Myocyte (in vitro differentiated cells): ENCODE results near the gene PHEX. TPM values are rescaled to one million over a fixed set of nuclear protein-coding genes. Genes with fewer than 3 reads are reported as not detected.

Source experiments
- DNase-seq: peaks from one replicate; pipeline ENCODE4 v3.0.0-alpha.2; 2012; ENCODE audit warnings: low read depth
- total RNA-seq: library from RNA; depleted of rRNA; stranded (reverse); fragments of >200 nt; gene quantifications from 2 replicates; pipeline ENCODE4 v1.2.3, GENCODE V29; 2014

Gene PHEX
- total RNA-seq, 1 donor from 2014 or later, result 0.13 TPM

DNA sequence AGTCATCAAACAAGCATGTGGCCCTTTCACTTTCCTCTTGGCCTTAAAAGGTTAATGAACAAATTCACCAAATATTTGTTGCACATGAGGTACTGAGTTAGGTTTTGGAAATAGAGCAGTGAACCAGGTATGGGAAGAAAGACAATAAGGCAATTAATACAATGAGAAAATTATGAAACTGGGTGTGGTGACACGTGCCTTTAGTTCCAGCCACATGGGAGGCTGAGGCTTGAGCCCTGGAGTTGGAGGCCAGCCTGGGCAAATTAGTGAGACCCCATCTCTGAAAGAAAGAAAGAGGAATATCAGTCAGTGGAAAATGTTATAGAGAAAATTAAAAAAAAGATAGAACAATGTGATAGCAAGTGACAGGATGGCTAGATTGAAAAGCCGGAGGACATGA, 8.1 kb downstream of the PHEX start:
- DNase-seq, result no peak

DNA sequence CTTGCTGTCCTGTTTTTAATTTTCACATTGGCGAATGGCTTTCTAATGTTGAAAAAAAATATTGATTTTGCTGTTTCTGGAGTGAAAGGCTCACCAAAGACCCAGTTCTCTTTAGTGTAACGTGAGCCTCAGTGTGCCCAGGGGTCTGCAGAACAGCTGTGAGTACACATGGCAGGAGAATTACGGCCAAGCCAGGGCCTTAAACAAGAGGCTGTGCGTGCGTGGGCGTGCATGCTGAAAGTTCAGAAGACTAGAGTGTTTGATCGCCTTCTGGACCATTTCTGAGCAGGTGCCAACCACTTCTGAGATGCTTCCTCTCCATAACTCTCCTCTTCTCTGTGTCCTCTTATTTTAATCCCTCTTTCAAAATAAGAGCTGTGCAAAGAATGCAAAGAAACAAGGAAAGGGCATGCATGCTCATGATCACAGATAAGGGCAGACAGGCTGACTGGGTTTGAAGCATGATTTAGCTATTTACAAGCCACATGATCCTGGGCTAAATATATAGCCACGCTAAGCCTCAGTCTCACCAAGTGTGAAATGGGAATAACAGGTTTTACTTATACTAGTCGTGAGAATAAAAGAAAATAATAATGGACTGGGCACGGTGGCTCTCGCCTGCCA, 9.9 kb downstream of the PHEX start:
- no peak for DNase-seq

DNA sequence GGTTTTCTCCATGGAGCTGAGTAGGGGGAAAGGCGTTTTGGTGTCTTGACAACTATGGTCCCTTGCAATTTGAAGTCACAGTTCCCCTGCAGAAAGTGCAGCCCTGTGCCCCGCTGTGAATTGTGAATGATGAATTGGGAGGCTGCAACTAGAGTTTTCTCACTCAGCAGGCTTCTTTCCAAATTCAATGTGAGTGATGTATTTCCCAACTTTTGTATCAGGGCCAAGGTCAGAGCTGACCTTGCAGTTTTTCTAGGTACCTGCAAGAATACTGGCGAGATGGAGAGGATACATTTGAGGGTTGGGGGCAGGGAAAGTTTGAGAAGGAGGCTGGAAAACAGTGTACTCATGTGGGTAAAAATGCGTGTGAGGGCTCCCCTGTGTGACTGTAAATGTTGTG, 11.7 kb downstream of the PHEX start:
- DNase-seq, result no peak

DNA sequence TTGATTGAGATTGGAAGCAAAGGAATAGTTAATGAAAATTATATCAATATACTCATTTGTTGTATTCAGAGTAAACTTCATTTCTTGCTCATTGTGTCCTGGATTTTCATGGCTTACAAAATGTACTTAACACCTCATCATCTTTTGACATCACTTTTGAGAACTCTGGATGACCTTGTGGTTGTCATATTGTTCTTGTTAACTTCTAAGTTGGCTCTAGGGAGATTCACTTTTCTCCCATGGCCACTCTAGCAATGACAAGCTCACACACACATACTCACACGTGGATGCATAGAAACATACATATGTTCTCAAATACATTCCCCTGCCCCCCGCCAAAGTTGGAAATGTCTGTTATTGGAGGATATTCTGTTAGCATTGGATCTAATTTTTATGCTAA, 15.3 kb downstream of the PHEX start:
- no peak for DNase-seq

DNA sequence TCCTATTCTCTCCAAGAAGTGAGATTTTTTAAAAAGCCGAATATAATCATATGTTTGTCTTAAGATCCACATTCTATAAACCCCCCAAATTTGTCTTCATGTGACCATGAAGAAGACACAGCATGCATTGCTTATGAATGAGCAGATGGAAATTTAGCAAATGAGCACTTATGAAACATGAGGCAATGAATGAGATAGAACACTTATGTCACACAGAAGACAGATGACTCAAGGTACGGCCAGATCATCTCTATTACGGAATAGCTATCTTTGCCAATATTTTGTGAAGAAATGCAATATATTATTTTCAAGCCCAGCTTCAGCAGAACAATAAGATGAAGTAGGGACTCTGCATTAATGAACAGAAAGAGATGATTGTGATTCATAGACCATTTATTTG, 21.4 kb downstream of the PHEX start:
- no peak for DNase-seq

DNA sequence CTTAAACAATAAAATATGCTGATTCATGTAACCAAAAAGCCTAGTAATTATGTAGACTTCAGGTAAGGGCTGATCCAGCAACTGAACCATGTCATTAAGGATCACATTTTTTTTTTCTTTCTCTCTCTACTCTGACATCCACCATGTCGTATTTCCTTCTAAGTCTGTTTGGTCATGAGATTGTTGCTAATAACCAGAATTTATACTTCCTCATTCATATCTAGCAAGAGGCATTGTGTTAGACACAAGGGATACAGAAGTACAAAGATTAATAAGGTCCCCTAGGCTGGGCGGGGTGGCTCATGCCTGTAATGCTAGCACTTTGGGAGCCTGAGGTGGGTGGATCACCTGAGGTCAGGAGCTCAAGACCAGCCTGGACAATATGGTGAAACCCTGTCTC, 24.1 kb downstream of the PHEX start:
- DNase-seq, result no peak

DNA sequence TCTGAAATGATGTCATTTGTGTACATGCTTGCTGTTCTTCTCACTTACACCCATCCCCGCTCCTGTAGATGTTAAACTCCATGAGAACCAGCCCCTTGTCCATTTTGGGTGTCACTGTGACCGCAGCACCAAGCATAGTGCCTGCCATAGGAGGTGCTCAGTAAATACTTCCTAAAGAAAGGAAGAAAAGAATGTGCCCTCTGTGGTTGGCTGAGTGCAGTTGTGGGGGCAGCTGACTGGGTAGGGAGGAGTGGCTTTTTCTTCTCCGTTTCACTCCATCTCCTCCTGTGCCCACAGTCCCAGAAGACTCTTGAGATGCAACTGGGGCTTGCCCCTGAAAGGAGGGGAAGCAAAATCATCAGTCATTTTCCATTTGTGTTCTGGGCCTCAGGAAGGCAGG, 25.5 kb downstream of the PHEX start:
- DNase-seq, result no peak

DNA sequence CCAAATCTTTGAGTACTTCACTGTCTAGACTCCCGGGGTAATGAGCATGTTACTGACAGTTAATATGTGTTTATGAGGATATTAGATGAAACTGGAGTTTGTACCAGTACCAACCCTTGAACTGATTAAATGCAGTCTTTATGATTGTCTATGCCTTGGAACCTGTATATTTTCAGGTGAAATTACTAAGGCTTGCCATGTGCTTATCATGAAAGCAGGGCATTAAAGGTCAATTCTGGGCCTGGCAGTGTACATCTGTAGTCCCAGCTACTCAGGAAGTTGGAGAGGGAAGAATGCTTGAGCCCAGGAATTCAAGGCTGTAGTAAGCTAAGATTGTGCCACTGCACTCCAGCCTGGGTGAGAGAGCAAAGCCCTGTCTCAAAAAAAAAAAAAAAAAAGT, 27.6 kb downstream of the PHEX start:
- no peak for DNase-seq

DNA sequence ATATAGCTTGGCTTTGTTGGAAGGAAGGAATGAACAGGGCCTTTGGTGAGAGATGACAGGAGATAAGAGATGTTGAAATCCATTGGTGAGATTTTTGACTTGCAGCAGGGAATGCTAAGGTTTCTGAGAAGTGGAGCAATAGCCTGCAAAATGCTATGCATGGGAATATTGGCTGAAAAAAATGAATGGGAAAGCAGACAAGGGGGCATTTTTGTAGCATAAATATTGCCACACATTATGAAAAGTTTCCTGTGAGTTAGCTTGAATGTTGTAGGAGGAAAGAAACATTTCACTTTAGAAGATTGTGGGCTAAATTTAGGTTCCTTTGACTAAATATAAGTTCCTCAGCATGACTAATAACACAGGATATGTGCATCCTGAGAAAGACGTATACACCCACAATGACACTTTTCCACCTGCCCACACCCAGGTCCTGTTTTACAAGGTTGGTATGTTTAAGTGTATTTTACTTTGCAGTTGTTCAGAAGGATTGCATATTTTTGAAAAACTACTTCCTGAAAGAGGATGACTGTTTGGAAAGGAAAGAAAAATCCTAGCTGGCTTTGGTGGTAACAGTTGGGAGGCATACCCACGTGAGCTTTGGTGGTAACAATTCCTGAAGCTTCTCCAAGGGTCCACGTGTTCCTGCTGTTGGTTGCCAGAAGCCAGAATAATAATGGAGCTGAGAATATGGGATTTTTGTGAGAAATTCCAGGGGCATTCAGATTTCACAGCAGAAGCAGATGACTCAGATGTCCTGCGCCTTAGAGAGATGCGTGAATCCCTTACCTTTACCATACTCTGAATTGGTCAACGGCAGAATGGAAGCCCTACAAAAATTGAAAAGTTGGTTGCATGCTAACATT, 28.5 kb downstream of the PHEX start:
- no peak for DNase-seq

DNA sequence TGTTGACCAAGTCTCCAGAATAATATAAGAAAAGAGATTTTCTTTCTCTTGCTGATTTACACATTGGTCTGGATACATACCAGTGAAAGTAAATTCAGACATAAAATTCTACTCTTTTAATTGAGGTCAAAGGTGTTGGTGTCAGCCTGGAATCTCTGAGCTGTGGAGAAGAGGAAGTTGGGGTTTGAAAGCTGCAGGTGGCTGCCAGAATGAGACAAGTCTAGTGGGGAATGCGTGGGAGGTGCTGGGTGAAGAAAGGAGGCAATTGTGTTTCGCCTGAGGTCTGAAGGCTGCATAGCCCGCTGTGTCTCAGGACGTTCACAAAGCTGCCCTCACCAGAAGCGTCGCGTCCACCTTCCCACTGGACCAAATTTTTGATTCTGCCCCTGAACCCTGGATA, 31.2 kb downstream of the PHEX start:
- no peak for DNase-seq

DNA sequence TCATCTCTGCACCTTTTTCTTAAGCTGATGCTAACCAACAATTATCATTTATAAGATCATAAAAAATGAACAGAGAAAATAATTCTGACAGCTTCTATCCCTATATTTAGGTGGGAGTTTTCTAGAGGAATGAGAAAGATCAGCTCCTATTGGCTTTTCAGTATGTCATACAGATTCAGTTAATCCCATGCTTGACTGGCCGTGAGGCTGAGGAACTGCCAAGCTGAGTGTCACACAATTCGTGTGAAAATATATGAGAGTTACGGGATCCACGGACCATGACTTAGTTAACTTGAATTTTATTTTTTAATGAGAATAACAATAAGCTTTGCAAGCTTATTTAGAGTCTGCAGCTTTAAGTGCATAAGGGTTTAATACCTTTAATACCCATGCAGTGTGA, 37.5 kb downstream of the PHEX start:
- no peak for DNase-seq

DNA sequence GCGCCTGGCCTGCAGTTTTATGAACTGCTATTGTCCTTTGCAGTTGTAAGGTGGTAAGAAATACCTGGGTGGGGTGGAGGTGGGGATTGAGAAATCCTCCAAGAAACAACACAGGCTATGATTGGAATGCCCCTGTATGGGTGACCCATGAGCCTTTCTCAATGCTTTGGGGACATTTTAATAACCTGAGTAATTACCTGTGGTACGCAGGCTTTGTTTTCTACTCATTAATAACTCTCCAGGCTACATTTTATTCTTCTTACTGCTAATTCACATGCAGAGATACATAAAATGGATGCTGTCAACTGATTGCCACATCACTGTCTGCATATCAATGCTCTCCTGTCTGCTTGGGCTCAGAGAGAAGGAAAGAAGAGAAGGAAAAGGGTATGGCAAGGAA, 41.8 kb downstream of the PHEX start:
- DNase-seq, result no peak

DNA sequence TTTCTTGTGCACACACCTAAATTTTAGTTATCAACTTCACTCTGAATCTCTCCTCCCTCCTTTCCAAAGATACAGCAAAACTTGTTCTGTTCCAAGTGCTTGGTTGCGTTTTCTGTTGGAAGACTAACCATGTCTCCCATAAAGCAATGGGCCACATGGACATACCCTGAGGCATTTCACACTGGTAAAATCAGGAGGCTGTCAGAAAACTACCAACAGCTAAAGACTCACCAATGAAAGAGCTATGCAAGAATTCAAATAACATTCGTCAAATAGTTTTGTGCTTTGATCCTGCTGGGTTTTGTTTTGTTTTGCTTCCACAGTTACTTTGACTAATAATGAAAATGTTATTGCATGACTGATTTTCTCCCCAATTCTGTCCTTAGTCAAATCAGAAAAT, 46.0 kb downstream of the PHEX start:
- no peak for DNase-seq

DNA sequence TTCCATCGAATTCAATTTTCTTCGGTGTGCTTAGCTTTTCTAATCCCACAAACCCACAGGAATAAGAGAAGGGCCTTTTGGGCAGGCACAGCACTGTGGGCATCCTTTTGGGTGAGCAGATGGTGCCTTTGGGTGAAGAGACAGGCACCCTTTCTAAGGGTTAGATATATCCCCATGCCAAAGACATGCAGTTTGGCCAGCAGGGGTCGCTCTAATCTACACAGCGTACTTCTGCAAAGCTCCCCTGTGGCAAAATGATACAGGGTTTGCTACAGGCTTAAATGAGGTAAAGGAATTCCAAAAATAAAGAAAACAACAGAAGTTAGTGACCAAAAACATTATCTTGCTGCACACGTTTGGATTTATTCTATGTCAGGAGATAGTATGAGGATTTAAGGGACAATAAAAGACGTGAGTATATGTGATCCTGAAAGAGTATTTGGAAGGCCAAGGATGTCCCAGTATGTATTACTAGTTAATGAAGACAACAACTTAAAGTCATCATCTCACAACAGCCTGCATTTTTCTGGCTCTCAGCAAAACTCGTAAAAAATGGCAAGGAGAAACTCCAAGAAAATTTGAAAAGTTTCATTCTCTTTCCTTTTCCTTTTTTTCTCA, 49.5 kb downstream of the PHEX start:
- DNase-seq, result peak; percentile 56

DNA sequence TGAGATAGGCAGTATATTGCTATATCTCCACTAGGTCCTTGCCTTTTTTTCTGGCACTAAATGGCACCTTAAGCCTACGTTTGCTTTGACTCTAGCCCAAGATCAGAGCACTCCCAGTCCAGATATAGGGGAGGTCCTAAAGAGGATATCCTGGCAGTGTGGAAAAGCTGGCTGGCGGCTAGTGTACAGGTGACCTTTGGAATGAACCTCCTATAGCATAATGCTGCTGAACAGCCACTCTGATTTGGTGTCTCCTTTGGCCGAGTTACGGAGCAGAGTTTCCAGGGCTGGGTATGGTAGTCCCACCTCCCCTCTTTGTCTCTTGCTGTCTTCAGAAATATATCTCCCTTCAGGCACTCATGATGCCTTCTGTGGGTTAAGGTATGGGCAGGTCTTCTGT, 53.9 kb downstream of the PHEX start:
- DNase-seq, result no peak

DNA sequence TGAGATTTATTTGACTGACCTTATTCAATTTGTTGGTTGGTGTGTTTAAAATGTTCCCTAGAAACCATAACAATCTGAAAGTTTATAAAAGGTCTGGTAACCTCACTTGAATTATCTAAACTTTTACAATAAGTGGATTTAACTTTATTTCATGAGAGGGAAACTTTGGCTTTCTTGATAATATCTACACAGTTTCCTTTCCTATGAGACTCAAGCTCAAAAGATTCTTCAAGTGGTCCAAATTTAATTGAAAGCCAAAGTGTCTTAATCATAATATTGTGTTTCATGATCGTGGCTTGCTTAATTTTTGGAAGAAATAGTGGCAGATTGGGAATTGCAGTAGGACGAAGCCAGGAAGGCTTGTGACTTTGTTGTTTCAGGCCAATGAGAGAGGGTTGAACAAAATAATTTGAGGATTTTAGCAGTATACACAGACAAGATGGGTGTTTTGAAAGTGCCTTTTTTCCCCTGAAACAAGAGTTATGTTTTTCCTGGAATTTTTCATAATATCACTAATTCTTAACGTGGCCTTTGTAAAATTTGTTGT, 55.0 kb downstream of the PHEX start:
- no peak for DNase-seq

DNA sequence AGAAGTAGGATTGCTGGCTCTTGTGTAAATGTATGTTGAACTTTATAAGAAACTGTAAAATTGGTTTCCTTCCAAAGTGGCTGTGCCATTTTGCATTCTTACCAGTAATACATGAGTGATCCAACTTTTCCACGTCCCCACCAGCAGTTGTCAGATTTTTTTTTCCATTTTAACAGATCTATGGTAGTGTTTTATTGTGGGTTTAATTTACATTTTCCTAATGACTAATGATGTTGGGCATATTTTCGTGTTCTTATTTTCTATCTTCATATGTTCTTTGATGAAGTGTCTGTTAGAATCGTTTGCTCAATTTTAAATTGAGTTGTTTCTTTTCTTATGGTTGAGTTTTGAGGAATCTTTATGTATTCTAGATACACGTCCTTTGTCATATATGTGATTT, 56.2 kb downstream of the PHEX start:
- DNase-seq, result no peak

DNA sequence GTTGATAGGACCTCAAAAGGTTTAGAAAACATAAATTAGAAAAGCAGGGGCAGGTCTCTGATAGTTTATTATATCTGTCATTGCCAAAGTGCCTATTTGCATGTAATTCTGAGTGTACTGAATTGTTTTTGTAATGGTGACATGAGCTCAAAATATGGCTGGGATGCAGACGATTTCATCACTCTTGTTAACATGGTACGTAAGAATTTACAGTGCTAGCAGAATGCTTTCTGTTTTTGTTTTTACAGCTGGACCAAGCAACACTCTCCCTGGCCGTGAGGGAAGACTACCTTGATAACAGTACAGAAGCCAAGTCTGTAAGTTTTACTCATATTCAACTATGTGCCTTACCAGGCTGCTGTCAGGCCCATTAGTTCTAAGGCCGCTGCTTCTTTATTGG, 58.1 kb downstream of the PHEX start:
- no peak for DNase-seq

DNA sequence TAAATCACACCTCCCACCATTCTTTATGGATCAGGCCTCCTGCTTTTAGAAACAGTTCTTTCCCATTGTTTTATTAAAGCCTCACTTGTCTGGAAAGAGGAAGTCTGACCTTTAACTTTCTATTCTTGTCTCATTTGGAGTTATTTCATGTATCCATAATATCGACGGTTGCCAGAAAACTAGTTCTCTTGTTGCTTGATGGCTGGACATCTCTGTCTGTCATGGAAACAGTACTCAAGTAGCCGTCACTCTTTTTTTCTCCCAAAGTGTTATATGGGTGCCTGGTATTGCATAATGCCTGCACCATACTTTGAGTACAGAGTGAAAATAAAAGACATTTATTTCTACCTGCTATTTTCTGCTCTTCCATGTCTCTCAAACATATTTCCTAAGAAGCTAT, 61.4 kb downstream of the PHEX start:
- no peak for DNase-seq

DNA sequence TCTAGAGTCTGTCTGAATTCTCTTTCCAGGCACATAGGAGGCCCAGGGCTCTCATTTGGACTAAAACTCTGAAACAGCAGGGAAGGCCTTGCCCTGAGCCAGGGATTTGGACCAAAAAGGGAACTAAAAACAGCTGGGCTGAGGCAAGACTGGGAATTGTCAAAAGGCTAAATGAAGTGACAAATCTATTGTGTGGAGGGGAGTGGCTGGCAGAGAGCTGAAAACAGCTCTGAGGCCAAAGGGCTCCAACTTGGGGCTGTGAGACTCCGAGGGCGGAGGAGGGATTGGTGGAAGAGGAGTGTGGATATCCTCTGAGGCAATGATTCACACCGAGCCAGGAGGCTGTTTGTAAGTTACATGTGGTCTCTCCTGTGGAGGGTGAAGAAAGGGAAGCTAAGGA, 63.2 kb downstream of the PHEX start:
- peak; percentile 33 for DNase-seq

DNA sequence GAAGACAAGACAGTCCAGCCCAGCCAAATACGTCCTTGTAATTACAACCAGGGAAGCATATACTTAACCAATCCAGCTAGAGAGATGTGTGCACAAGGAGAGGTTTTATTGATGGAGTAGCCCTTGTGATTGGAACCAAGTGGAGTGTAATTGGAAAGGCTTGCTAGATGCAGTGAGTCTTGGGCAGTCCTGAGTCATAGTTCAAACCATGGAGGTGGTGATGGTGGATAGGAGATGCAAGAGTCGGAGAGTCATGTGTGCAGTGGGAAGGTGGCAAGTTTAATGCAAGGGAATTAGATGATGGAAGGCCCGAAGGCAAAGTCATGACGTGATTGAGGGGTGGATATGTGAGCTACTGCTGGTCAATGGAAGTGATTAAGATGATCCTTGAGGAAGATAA, 63.7 kb downstream of the PHEX start:
- no peak for DNase-seq

DNA sequence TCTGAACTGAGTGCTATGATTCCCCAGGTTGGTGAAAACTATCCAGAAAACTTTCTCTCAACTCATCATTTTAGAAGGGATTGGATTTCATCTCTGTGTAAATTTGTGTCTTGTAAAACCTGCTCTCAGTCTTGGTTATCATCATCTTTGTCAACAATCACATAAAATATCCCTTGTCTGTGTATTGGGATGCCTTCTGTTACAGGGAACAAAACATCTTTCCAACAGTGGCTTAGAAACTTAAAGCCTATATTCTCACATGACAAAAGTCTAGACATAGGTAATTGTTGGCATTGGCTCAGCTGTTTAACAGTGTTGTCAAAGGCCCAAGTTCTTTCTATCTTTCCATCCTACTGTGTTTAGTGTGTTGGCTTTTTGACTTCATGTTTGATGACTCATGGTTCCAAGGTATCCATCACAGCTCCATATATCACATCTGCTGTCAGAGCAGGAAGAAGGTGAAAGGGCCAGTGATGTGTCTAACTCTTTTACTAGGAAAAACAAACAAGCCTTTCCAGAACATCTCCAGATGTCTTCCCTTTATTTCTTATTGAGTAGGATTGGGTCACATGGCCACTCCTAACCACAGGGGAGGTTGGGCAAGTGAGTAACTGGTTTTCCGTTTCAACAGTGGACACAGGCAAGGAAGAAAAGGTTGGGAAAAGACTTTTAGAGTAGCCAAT, 65.0 kb downstream of the PHEX start:
- DNase-seq, result peak; percentile 8
